ENCODE results near the gene RIPK3.

- no peak for TF ChIP-seq POLR2A (IDR thresholded peaks at IDR 0.05)
- no peak for TF ChIP-seq CTCF (IDR thresholded peaks at IDR 0.05)
- TF ChIP-seq EP300 (IDR thresholded peaks at IDR 0.05) = no peak
Measured at GRCh38 chr14:24366413-24366720, 26.6 kb upstream of the RIPK3 start.
